ENCODE results near the gene ARID1B.
A peak's percentile ranks its signal among the peaks of the same experiment; 100 is the strongest.

Gene ARID1B

GRCh38 chr6:156994215-156995076 lies 217.3 kb downstream of the ARID1B start:
- Mint-ChIP-seq H3K36me3 (ENCODE audit: low read depth) (peaks cover 6% of the 10 kb centered on the region), H3K27ac (peak overlapping the region; percentile 41), H3K4me3 (no peak overlapping the region), H3K9me3 (no peaks in the 10 kb centered on the region), H3K4me1 (ENCODE audit: low read depth) (peaks cover 25% of the 10 kb centered on the region), H3K27me3 (no peaks in the 10 kb centered on the region)
- intact Hi-C loops (cut with micrococcal nuclease), result no loop called here

DNA sequence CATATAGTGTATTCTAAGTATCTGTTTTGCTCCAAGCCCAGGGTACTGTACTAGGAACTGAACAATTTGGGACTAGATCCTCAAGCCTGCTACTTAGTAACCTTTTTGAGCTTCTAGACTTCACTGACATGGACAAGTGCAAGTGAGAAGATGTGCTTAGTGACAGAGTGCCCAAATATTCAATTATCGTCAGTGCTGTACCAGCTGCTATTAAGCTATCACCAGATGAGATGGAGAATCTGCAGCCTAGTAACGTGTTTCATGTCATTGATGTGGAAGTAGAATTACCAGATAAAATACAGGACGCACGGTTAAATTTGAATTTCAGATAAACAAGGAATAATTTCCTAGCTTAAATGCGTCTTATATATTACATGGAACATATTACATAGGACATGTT lies 218.3 kb downstream of the ARID1B start:
- Mint-ChIP-seq H3K4me3 (no peak overlapping the region), H3K27ac (no peak overlapping the region), H3K36me3 (ENCODE audit: low read depth) (peaks cover 6% of the 10 kb centered on the region), H3K27me3 (no peaks in the 10 kb centered on the region), H3K4me1 (ENCODE audit: low read depth) (peaks cover 25% of the 10 kb centered on the region), H3K9me3 (no peaks in the 10 kb centered on the region)
- intact Hi-C loops (cut with micrococcal nuclease), result no loop called here

DNA sequence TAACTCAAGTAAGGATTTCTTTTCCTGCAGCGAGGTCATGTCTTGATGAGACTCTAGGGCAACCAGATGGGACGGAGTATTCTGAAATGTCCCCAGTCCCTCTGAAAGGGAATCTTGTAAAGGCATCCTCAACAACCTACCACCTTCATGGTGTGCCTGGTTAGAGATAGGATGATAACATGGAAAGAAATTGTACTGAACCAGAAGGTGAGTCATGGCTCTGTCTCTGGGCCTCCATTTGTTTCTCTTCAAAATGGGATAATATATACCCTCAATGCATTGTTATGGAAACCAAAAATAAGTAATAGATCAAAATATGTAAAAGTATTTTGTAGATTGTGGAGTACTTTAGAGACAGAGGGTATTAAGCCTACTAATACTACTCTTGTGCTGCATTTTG lies 219.1 kb downstream of the ARID1B start:
- no peak overlapping the region for H3K27ac Mint-ChIP-seq
- H3K36me3 Mint-ChIP-seq (ENCODE audit: low read depth), result peaks cover 6% of the 10 kb centered on the region
- H3K9me3 Mint-ChIP-seq, result no peaks in the 10 kb centered on the region
- intact Hi-C loops (cut with micrococcal nuclease), result no loop called here
- H3K27me3 Mint-ChIP-seq, result no peaks in the 10 kb centered on the region
- peaks cover 25% of the 10 kb centered on the region for H3K4me1 Mint-ChIP-seq (ENCODE audit: low read depth)
- no peak overlapping the region for H3K4me3 Mint-ChIP-seq

- H3K9me3 Mint-ChIP-seq, result no peaks in the 10 kb centered on the region
- H3K27ac Mint-ChIP-seq, result no peak overlapping the region
- H3K27me3 Mint-ChIP-seq, result no peaks in the 10 kb centered on the region
- peaks cover 6% of the 10 kb centered on the region for H3K36me3 Mint-ChIP-seq (ENCODE audit: low read depth)
- peaks cover 13% of the 10 kb centered on the region for H3K4me1 Mint-ChIP-seq (ENCODE audit: low read depth)
- H3K4me3 Mint-ChIP-seq, result no peak overlapping the region
- intact Hi-C loops (cut with micrococcal nuclease), result no loop called here
Measured at GRCh38 chr6:156998794-156999330, 221.7 kb downstream of the ARID1B start.

DNA sequence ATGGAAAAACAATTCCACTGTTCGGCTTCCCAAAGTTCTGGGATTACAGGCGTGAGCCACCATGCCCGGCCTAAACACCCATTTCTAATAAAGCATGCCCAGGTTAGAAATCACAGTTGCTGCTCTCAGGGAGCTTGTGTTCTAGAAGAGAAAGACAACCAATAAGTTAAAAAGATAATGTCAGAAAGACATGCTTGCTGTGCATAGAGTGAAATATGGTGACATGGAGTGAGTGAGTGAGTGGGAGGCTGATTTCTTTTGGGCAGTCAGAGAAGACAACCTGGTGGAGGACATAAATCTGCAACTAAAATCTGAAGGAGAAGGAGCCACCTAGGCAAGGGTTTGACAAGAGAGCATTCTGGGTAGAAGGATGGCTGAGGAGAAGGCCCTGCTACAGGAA lies 222.6 kb downstream of the ARID1B start:
- Mint-ChIP-seq H3K27ac (no peak overlapping the region), H3K9me3 (no peaks in the 10 kb centered on the region), H3K4me1 (ENCODE audit: low read depth) (peaks cover 4% of the 10 kb centered on the region)

GRCh38 chr6:157001716-157002115 lies 224.5 kb downstream of the ARID1B start:
- H3K4me1 Mint-ChIP-seq (ENCODE audit: low read depth), result no peaks in the 10 kb centered on the region
- no peak overlapping the region for H3K4me3 Mint-ChIP-seq
- no peaks in the 10 kb centered on the region for H3K27me3 Mint-ChIP-seq
- intact Hi-C loops (cut with micrococcal nuclease), result no loop called here
- peaks cover 6% of the 10 kb centered on the region for H3K36me3 Mint-ChIP-seq (ENCODE audit: low read depth)
- H3K9me3 Mint-ChIP-seq, result no peaks in the 10 kb centered on the region
- no peak overlapping the region for H3K27ac Mint-ChIP-seq

More for the DNA sequence above, 222.6 kb downstream of the ARID1B start:
- intact Hi-C loops (cut with micrococcal nuclease), result no loop called here
- Mint-ChIP-seq H3K36me3 (ENCODE audit: low read depth) (peaks cover 6% of the 10 kb centered on the region), H3K4me3 (no peak overlapping the region), H3K27me3 (no peaks in the 10 kb centered on the region)

GRCh38 chr6:157002774-157003173 lies 225.6 kb downstream of the ARID1B start:
- Mint-ChIP-seq H3K9me3 (no peaks in the 10 kb centered on the region), H3K27me3 (no peaks in the 10 kb centered on the region), H3K4me3 (no peak overlapping the region), H3K36me3 (ENCODE audit: low read depth) (peaks cover 6% of the 10 kb centered on the region), H3K27ac (no peak overlapping the region), H3K4me1 (ENCODE audit: low read depth) (no peaks in the 10 kb centered on the region)
- intact Hi-C loops (cut with micrococcal nuclease), result no loop called here

- Mint-ChIP-seq H3K27me3 (no peaks in the 10 kb centered on the region), H3K27ac (no peak overlapping the region), H3K36me3 (ENCODE audit: low read depth) (no peaks in the 10 kb centered on the region), H3K9me3 (no peaks in the 10 kb centered on the region), H3K4me3 (no peak overlapping the region), H3K4me1 (ENCODE audit: low read depth) (peaks cover 14% of the 10 kb centered on the region)
- intact Hi-C loops (cut with micrococcal nuclease), result no loop called here
Measured at GRCh38 chr6:157005940-157006339, 228.8 kb downstream of the ARID1B start.

DNA sequence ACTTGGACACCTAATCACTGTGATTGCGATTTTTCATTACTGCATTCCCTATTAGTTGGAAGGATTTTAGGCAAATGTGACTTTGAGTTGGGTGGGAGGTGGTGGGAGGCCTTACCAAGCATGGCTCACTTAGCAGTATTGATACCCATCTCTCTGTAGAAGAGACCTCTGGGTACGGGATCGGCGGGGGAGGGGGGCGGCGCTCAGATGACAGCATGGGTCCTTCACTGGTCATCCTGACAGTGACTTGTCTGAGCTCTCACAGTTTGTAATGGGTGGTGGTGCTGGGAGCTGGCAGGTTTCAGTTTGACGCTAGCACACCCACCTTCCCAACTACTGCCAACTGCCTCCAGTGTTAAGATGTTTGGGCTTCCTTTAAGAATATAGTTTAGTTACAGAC lies 231.4 kb downstream of the ARID1B start:
- H3K4me3 Mint-ChIP-seq, result no peak overlapping the region
- H3K27ac Mint-ChIP-seq, result no peak overlapping the region
- H3K36me3 Mint-ChIP-seq (ENCODE audit: low read depth), result no peaks in the 10 kb centered on the region
- intact Hi-C loops (cut with micrococcal nuclease), result no loop called here
- H3K9me3 Mint-ChIP-seq, result no peaks in the 10 kb centered on the region
- H3K4me1 Mint-ChIP-seq (ENCODE audit: low read depth), result peaks cover 14% of the 10 kb centered on the region
- no peaks in the 10 kb centered on the region for H3K27me3 Mint-ChIP-seq

DNA sequence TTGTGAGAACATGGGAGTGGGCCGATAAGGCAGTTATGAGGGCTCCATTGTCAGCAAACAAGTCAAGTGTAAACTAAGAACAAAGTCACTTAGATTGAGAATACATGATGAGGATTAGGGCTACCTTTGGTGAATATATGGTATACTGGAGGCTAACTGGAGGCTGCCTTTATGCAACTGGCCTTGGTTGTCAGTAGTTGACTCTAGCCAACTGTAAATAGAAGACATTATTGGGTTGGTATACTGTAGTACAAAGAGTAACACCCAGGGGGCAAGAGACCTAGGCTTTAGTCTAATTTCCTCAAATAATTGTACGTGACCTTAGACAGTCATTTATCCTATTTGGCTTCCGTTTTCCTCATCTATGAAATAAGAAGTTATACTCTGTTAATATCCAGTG lies 235.2 kb downstream of the ARID1B start:
- Mint-ChIP-seq H3K4me3 (no peak overlapping the region), H3K9me3 (no peaks in the 10 kb centered on the region), H3K27ac (no peak overlapping the region), H3K4me1 (ENCODE audit: low read depth) (peaks cover 20% of the 10 kb centered on the region), H3K36me3 (ENCODE audit: low read depth) (no peaks in the 10 kb centered on the region), H3K27me3 (no peaks in the 10 kb centered on the region)
- intact Hi-C loops (cut with micrococcal nuclease), result no loop called here

GRCh38 chr6:157013649-157014304 lies 236.6 kb downstream of the ARID1B start:
- Mint-ChIP-seq H3K9me3 (no peaks in the 10 kb centered on the region), H3K36me3 (ENCODE audit: low read depth) (no peaks in the 10 kb centered on the region), H3K27ac (no peak overlapping the region), H3K4me3 (no peak overlapping the region), H3K27me3 (no peaks in the 10 kb centered on the region), H3K4me1 (ENCODE audit: low read depth) (peaks cover 17% of the 10 kb centered on the region)
- intact Hi-C loops (cut with micrococcal nuclease), result no loop called here

- no peaks in the 10 kb centered on the region for H3K36me3 Mint-ChIP-seq (ENCODE audit: low read depth)
- H3K4me1 Mint-ChIP-seq (ENCODE audit: low read depth), result peaks cover 23% of the 10 kb centered on the region
- intact Hi-C loops (cut with micrococcal nuclease), result no loop called here
- no peak overlapping the region for H3K27ac Mint-ChIP-seq
- no peaks in the 10 kb centered on the region for H3K27me3 Mint-ChIP-seq
- H3K4me3 Mint-ChIP-seq, result no peak overlapping the region
- H3K9me3 Mint-ChIP-seq, result no peaks in the 10 kb centered on the region
Measured at GRCh38 chr6:157014871-157015270, 237.7 kb downstream of the ARID1B start.

DNA sequence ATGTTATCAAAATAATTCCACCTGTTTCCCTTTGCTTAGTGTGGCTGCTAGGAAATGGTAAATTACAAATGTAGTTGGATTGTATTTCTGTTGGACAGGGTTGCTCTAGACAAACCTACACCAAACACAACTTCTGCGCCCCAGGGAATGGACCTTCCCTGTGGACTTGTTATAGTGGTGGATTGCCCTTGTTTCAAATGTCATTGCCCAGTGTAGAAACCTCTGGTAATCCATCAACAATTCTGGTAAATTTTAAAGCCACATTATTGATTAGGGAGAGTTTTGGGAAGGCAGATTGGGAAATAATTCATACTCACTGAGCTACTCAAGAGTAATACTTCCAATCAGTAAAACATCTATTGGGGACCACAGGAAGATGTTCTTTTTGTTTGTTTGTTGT lies 239.8 kb downstream of the ARID1B start:
- Mint-ChIP-seq H3K27ac (no peak overlapping the region), H3K27me3 (no peaks in the 10 kb centered on the region), H3K4me3 (no peak overlapping the region), H3K36me3 (ENCODE audit: low read depth) (peaks cover 5% of the 10 kb centered on the region), H3K9me3 (no peaks in the 10 kb centered on the region), H3K4me1 (ENCODE audit: low read depth) (peaks cover 26% of the 10 kb centered on the region)
- intact Hi-C loops (cut with micrococcal nuclease), result no loop called here

GRCh38 chr6:157017861-157018260 lies 240.7 kb downstream of the ARID1B start:
- H3K9me3 Mint-ChIP-seq, result no peaks in the 10 kb centered on the region
- peaks cover 5% of the 10 kb centered on the region for H3K36me3 Mint-ChIP-seq (ENCODE audit: low read depth)
- no peak overlapping the region for H3K27ac Mint-ChIP-seq
- peaks cover 32% of the 10 kb centered on the region for H3K4me1 Mint-ChIP-seq (ENCODE audit: low read depth)
- H3K27me3 Mint-ChIP-seq, result no peaks in the 10 kb centered on the region
- H3K4me3 Mint-ChIP-seq, result no peak overlapping the region
- intact Hi-C loops (cut with micrococcal nuclease), result no loop called here
